Measurements from ENCODE around the gene AHSA1.

DNA sequence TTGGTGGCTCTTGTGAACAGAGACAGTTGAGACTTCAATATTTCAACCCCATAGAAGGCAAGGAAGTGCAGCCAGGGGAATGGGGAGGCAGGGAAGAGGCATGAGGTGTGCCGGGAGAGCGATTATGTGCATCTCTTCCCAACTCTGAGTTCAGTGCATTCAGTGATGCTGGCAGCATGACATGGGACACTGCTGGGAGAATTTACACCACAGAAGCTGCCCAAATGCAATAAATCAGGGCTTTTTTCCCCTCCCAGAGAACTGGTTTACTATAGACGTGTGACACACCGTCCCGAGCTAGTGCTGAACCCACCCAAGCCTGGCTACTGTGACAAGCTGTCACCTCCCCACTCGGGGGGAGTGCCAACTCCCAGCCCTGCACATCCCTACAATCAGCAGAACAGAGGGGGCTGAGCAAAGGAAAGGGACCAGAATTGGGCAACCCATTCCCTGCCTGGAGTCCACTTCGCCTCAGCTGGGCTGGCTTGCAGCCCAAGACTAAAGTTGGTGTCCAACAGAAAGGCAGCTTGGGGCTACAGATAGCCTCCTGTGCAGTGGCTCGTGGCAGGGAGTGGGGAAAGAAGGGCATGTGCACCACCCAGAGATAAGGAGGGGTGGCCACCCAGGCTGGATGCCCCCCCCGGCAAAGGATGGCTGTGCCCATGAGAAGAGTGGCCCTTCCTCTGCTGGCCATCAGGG, 16.7 kb downstream of the AHSA1 start:
- TF ChIP-seq HDGF (IDR thresholded peaks at IDR 0.05; ENCODE audit: borderline replicate concordance) (no peak), ARNT (IDR thresholded peaks at IDR 0.05) (no peak), TARDBP (IDR thresholded peaks at IDR 0.05) (no peak), SP1 (IDR thresholded peaks at IDR 0.05) (no peak), LEF1 (IDR thresholded peaks at IDR 0.05; ENCODE audit: borderline replicate concordance) (no peak), FOXA1 (IDR thresholded peaks at IDR 0.05) (no peak), BHLHE40 (IDR thresholded peaks at IDR 0.05; ENCODE audit: borderline replicate concordance) (no peak)
